OCI-M2 (cell line): ENCODE measurements around the gene GPAT2.
"Not testable (repeated sequence)": the region's sequence is repeated elsewhere in the genome, so short reads cannot be mapped to it uniquely, and the experiment has no call there.

Experiments used
- DNase-seq: peaks from one replicate; lab custom pipeline; 2025; ENCODE audit not compliant: unreplicated experiment; lab: John Stamatoyannopoulos, UW

GPAT2 gene

GRCh38 chr2:96024336-96025193 is 10.2 kb downstream of the GPAT2 start:
- no peak for DNase-seq

DNA sequence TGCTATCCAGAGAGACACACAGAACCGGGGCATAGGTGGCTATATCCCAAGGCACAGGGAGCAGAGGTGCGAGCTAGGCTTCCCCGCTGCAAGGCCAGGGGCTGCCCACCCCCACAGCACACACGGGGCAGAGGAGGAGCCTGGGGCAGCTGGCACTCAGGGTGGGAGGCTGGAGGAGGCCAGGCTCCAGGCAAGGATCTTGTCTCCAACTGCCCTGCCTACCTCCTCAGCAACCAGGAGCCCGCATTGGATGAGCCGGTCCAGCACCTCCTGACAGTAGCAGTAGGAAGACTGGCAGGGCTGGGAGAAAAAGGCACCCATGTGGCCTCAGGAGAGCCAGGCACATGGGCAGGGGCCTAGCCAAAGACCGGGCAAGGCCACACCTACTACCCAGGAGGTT is 11.0 kb downstream of the GPAT2 start:
- DNase-seq, result not testable (repeated sequence)

- DNase-seq, result not testable (repeated sequence)
These were observed 11.8 kb downstream of the GPAT2 start for GRCh38 chr2:96022701-96023447.

DNA sequence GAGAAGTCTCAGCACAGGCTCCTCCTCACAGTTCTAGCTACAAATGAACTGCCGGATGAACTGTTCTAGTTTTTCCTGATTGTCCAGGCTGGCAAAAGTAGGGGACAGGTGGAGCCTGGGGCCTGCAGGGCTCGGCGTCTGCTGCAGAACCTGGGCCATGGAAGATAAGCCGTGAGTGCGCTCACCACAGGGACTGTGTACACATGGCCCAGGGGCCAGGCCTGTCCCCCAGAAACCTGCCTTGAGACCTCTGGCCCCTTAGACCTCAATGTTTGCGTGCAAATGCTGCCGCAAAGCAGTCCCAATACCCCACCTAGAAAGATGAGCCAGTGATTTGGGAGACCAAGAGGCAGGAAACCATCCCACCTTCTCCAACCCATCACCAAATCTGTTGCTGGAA is 12.6 kb downstream of the GPAT2 start:
- not testable (repeated sequence) for DNase-seq

DNA sequence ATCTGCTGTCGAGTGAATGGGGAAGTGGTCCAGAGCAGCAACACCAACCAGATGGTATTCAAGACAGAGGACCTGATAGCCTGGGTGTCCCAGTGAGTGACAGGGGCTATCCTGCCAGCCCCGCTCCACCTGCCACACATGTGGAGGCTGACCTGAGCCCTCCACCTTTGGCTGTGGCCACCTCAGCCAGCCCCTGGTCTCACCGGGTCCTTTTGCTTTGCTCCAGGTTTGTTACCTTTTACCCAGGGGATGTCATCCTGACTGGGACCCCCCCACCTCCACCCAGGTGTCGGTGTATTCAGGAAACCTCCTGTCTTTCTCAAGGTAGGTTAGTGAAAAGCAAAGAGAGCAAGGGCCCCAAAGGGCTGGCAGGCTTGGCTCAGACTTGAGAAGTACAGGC is 13.6 kb downstream of the GPAT2 start:
- not testable (repeated sequence) for DNase-seq

DNA sequence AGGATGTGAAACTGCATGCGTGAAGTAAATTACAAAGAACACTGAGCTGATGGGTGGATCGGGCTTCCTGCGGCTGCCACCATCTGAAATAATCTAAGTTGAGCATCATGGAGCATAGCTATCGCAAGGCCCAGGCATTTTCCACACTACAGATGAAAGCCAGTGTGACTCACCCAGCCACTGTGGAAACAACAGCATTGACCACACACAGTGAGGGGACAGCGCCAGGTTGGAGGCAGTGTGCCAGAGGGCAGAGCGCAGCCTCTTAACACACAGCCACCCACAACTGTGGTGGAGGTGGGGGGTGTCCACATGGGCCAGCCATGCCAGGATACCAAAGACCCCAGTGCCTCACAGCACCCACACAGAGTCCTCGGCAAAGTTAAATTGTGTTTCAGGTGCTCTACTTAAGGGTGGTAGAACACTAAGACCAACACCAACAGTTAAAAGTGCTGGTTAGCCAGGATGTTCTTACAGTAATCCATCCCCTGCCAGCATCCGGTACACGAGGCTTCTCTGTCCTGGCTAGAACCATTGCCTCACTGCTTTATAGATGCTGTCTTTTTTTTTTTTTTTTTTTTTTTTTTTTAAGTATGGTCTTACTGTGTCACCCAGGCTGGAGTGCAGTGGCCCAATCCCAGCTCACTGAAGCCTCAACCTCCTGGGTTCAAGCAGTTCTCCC is 14.7 kb downstream of the GPAT2 start:
- DNase-seq, result not testable (repeated sequence)

GRCh38 chr2:96016321-96016720 is 18.4 kb downstream of the GPAT2 start:
- DNase-seq, result not testable (repeated sequence)

DNA sequence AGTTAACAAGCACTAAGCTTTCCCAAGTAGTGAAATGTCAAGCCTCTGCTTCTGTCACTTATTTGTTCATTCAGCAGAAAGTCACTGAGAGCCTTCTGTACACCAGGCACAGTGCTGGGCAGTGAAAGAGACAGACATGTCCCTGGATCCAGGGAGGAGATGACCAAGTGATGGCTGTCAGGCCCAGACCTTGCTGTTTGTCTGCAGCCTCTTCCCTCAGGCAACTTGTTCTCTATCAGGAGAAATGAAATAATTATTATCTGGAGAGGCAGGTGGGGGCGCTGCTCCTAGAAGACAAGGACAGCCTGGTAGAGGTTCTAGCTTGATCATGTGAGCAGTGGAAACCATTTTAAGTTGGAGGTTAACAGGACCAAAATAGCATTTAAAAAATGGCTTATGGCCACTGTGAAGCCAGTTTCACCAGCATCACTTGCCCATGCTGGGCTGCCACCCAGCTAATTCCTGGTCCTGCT is 21.9 kb downstream of the GPAT2 start:
- DNase-seq, result not testable (repeated sequence)

GRCh38 chr2:96012086-96012791 is 22.5 kb downstream of the GPAT2 start:
- DNase-seq, result not testable (repeated sequence)

DNA sequence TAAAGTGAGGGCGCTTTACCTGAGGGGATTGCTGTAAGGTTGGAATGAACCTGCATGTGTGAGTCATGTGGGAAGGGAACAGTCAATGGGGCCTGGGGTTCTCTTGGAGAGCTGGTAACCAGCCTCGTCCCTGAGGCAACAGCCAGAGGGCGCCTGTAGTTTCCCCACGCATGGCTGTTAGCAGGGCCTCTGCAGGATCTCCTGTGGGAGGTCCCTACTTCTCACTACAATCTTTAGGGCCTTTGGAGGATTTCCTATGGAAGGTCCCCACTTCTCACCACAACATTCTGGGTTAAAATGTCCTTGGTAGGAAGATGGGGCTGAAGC is 23.6 kb downstream of the GPAT2 start:
- not testable (repeated sequence) for DNase-seq

DNA sequence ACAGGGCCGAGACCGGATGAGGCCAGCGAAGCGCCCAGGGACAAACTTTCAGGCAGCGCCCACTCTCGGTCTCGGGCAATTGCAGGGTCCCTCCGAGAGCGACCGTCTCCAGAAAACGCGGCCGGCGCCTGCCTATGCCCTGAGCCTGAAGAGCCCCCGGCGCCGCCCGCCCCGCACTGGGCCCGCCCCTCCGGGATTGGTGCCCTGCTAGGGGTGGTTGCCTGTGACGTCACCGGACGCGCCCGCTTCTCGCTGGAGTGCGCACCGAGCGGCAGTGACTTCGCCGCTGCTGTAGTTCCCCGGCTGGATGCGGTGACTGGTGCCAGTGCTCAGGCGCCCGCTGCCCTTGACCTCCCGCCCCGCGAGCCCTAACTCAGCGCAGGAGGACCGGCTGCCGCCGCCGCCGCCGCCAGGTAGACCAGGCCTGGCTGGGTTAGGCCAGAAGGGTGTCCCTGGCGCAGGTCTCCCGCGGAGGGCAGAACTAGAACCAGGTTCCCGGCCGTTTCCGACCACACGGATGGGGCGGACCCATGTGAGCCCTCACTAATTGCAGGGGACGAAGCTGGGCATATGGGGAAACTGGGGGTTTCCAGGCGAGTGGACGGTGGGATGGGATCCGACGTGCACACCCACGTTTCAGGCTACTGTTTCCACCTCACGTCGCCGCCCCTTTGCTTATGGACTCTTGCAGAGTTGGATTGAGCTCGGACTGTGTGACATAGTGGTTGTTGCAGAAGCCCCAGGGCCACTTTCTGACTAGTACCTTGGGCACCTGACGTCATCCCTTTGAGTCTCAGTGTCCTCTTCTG is 24.2 kb downstream of the GPAT2 start:
- not testable (repeated sequence) for DNase-seq

- DNase-seq, result not testable (repeated sequence)
These were observed 24.9 kb downstream of the GPAT2 start for GRCh38 chr2:96009833-96010232.

DNA sequence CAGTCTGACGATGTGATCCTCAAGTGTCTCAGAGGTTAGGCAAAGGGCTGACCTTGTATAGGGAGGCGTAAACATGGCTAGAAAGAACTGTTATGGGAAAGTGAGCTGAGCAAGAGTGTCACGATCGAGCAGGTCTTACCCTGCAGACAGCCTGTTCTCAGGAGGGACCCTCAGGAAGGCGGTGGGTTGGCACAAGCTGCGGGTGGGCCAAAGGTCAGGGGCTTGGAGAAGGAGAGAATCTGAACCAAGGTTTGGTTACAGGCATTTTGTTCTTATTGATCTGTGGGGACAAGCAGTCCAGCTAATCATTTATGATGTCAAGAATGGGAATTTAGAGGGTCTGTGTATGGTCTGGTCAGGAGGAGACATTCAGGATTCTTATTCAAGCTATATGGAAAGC is 26.7 kb downstream of the GPAT2 start:
- DNase-seq, result not testable (repeated sequence)

- not testable (repeated sequence) for DNase-seq
These were observed 28.5 kb downstream of the GPAT2 start for GRCh38 chr2:96006248-96006647.

DNA sequence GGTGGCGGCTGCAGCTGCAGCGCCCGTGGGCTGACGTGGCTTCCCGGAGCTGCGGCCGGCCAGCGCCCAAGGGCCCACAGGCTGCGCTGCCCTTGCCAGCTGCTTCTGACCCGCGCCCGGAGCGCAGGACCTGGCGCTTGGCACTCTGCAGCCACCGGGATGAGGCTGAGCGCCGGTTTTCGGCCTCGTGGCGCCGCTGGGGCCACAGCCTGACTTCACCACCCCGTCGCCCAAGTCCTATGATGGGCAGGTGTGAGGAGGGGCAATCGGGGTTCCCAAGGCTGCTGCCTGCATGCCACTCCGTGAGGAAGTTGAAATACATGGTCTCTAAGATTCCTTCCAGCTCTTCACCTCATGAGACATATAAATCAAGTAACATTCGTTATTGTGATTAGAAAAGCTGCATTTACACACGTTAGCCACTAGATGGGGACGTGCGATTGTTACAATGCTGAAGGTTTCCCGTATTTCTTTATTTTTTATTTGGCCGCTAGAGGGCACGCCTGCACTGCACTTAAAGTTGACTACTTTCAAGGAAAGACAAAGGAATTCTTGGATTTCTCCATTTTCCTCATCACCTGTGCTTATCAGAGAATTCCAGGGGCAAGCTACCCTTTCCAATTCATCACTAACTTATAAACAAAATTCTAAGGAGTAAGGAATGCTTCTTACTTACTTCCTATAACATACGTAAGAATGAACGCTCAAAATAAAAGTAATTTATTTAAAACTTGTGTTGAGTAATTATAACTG is 42.0 kb downstream of the GPAT2 start:
- not testable (repeated sequence) for DNase-seq

GRCh38 chr2:95992102-95992501 is 42.6 kb downstream of the GPAT2 start:
- not testable (repeated sequence) for DNase-seq

DNA sequence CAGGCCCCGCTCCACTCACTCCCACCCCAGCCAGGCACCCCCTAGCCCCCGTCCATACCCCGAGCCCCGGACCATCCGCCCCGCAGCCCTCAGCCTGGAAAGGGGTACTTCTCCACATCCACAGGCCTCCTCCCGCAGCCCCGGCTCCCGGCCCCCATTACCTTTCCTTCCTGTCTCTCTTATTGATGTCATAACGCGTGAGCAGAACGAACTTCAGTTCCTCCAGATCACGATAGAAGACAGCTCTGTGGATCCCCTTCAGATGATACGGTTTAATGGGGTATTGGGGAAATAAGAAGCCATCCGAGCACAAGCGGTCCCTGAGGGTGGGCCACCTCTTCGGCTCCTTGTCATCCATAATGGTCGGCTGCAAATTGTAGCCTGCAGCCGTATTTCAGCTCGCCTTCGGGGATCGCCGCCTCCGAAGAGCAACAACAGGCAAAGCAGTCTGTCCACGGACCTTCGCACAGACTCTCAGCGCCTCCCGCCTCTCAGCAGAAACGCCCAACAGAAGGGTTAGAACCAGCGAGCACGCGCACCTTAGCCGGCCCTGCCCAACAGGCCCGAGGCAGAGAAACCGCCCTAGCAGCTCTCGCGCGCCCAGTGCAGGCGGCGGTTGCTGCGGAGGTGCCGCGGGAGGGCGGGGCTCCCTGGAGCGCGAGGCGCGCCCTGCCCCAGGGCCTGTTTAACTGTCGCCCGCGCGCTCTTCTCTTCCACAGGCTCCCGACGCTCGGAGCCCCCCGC is 43.2 kb downstream of the GPAT2 start, which contains the start of gene ANKRD36C:
ANKRD36C (minus strand) TSS at position 474 of the 744 bp plus-strand sequence; CDS start at position 358, 116 bp downstream.
- DNase-seq, result not testable (repeated sequence)

- DNase-seq, result not testable (repeated sequence)
These were observed 43.8 kb downstream of the GPAT2 start for GRCh38 chr2:95990884-95991283.
